DND-41 (cell line): ENCODE data around the gene STXBP4.

Experiments used
- ATAC-seq: fragments of 200-7000 bp; cut with Tn5 transposase; 3 replicates; pipeline ENCODE4 v1.9.1; 2021; ENCODE audit warnings: low read depth; ENCODE audit not compliant: insufficient read depth
- DNase-seq: peaks from one replicate; pipeline ENCODE4 v3.0.0-alpha.2; 2020
- H2AFZ ChIP-seq: 2 replicates; pipeline ENCODE4 v1.6.0; 2012; ENCODE audit warnings: low read depth, low read length
- H3K27ac ChIP-seq: 2 replicates; pipeline ENCODE4 v1.5.1; 2012; ENCODE audit warnings: low read length, inconsistent platforms
- H3K27me3 ChIP-seq: fragments of 200-600 bp; sonication (generic); 2 replicates; pipeline ENCODE4 v1.6.0; 2012; ENCODE audit warnings: low read length, mild to moderate bottlenecking, inconsistent platforms; ENCODE audit not compliant: insufficient read depth, poor library complexity
- H3K36me3 ChIP-seq: 2 replicates; pipeline ENCODE4 v1.5.1; 2012; ENCODE audit warnings: low read length, inconsistent platforms; ENCODE audit not compliant: insufficient read depth
- H3K4me1 ChIP-seq: 2 replicates; pipeline ENCODE4 v1.5.1; 2012; ENCODE audit warnings: mild to moderate bottlenecking, low read length; ENCODE audit not compliant: insufficient read depth
- H3K4me2 ChIP-seq: 2 replicates; pipeline ENCODE4 v1.6.0; 2012; ENCODE audit warnings: mild to moderate bottlenecking, moderate library complexity, low read length, inconsistent platforms; ENCODE audit not compliant: insufficient read depth
- H3K4me3 ChIP-seq, 2 experiments: fragments of 200-600 bp in 1 of 2; shearing (Covaris generic) in 1 of 2; 2 replicates each; pipeline ENCODE4 v1.5.1; 2012 to 2016; ENCODE audit warnings: inconsistent platforms in 2 of 2, low read length in 2 of 2, mild to moderate bottlenecking in 2 of 2, low read depth in 1 of 2, moderate library complexity in 1 of 2
- H3K79me2 ChIP-seq: 2 replicates; pipeline ENCODE4 v1.6.0; 2012; ENCODE audit warnings: low read length, inconsistent platforms; ENCODE audit not compliant: insufficient read depth
- H3K9ac ChIP-seq: 2 replicates; pipeline ENCODE4 v1.6.0; 2012; ENCODE audit warnings: low read depth, mild to moderate bottlenecking, inconsistent platforms, low read length, moderate library complexity
- H3K9me3 ChIP-seq: 2 replicates; pipeline ENCODE4 v1.5.1; 2012; ENCODE audit warnings: low read length, moderate library complexity, mild to moderate bottlenecking, inconsistent platforms; ENCODE audit not compliant: insufficient read depth, severe bottlenecking
- H4K20me1 ChIP-seq: 2 replicates; pipeline ENCODE4 v1.6.0; 2012; ENCODE audit warnings: low read length; ENCODE audit not compliant: insufficient read depth
- EZH2 ChIP-seq: IDR thresholded peaks from 3 replicates; pipeline ENCODE4 v1.6.1; 2012; ENCODE audit warnings: borderline replicate concordance, low read depth, mild to moderate bottlenecking, moderate library complexity, low read length, inconsistent platforms; ENCODE audit not compliant: severe bottlenecking
- TF ChIP-seq, protein P1 (sequence below): IDR thresholded peaks from 2 replicates; pipeline ENCODE4 v1.5.1; 2012; ENCODE audit warnings: borderline replicate concordance, low read length, moderate library complexity, mild to moderate bottlenecking; ENCODE audit not compliant: poor library complexity, severe bottlenecking; ENCODE audit errors: extremely low read depth

The STXBP4 gene

DNA sequence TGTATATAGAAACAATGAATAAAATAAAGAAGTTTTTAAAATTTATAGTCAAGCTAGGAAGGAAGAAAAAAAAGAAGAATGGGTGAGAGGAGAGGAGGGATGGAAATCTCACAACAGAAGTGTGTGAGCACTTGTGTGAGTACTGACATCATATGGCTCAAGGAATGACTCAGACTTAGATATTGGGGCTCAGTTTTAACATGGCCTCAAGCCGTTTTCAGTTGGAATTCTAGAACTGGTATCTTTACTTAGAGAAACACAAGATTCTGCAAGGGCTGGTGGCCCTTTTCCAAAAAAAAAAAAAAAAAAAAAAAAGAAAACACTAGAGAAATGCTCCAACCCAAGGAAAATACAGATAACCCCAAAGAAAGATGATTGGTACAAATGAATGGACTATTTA, 55.1 kb downstream of the STXBP4 start:
- Histone ChIP-seq H3K27me3 (no peaks in the 10 kb centered on the region), H3K79me2 (no peaks in the 10 kb centered on the region), H3K9ac (no peak overlapping the region), H3K9me3 (no peaks in the 10 kb centered on the region), H4K20me1 (no peaks in the 10 kb centered on the region), H3K4me3 (no peak overlapping the region), H3K4me1 (no peaks in the 10 kb centered on the region), H3K27ac (no peak overlapping the region), H3K4me2 (no peak overlapping the region), H3K36me3 (no peaks in the 10 kb centered on the region; the same call in 1 of the 2 replicates), H2AFZ (no peak overlapping the region)
- TF ChIP-seq, protein P1, sequence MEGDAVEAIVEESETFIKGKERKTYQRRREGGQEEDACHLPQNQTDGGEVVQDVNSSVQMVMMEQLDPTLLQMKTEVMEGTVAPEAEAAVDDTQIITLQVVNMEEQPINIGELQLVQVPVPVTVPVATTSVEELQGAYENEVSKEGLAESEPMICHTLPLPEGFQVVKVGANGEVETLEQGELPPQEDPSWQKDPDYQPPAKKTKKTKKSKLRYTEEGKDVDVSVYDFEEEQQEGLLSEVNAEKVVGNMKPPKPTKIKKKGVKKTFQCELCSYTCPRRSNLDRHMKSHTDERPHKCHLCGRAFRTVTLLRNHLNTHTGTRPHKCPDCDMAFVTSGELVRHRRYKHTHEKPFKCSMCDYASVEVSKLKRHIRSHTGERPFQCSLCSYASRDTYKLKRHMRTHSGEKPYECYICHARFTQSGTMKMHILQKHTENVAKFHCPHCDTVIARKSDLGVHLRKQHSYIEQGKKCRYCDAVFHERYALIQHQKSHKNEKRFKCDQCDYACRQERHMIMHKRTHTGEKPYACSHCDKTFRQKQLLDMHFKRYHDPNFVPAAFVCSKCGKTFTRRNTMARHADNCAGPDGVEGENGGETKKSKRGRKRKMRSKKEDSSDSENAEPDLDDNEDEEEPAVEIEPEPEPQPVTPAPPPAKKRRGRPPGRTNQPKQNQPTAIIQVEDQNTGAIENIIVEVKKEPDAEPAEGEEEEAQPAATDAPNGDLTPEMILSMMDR: no peak
- TF ChIP-seq EZH2: no peak
- no peak for DNase-seq
- no peak for ATAC-seq

DNA sequence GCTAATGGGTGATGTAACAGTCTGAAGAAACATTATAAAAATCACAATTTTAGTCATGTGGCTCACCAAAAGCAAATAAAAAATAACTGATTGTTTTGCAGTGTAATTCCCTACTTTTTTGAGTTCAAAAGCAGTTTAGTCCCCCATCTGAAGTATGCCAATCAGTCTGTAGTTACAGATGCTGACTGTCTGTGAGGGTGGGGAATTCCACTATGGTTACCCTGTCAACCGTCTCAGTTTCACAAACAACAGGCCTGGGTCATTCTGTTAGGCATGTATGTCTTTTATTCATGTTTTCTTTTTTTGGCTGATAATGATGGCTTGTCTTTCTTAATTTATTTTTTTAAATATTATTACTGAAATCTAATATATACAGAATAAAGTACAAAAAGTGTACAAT, 69.3 kb downstream of the STXBP4 start:
- H3K4me1 ChIP-seq: no peaks in the 10 kb centered on the region
- H3K27me3 ChIP-seq: no peaks in the 10 kb centered on the region
- no peak overlapping the region for H3K9ac ChIP-seq
- no peak overlapping the region for H3K4me2 ChIP-seq
- H3K79me2 ChIP-seq: no peaks in the 10 kb centered on the region
- no peaks in the 10 kb centered on the region for H3K9me3 ChIP-seq
- no peak for TF ChIP-seq EZH2
- H3K4me3 ChIP-seq: no peak overlapping the region
- no peaks in the 10 kb centered on the region for H4K20me1 ChIP-seq
- ATAC-seq (no peak), DNase-seq (no peak)
- no peak overlapping the region for H2AFZ ChIP-seq
- H3K27ac ChIP-seq: no peak overlapping the region
- H3K36me3 ChIP-seq: no peaks in the 10 kb centered on the region; the same call in 1 of the 2 replicates

DNA sequence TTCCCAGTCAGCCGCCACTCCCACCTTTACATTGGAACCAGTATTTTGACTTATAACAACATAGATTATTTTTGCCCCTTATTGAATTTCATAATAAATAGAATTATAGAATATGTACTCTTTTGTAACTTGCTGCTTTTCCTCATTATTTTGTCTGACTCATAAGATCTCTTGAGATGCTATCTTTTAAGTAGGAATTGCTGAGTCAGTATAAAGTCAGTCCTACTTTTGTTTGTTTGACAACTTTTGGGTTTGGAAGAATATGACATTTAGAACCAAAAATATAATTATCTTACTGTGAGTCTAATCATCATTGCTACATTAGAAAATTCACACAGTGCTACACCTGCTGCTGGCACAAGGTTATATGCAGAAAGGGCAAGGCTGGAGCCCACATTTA, 69.7 kb downstream of the STXBP4 start:
- H3K9me3 ChIP-seq: no peaks in the 10 kb centered on the region
- no peak overlapping the region for H2AFZ ChIP-seq
- TF ChIP-seq, protein P1: no peak
- TF ChIP-seq EZH2: no peak
- H4K20me1 ChIP-seq: no peaks in the 10 kb centered on the region
- no peak for ATAC-seq
- H3K4me1 ChIP-seq: no peaks in the 10 kb centered on the region
- no peak overlapping the region for H3K27ac ChIP-seq
- no peaks in the 10 kb centered on the region for H3K79me2 ChIP-seq
- no peaks in the 10 kb centered on the region; the same call in 1 of the 2 replicates for H3K36me3 ChIP-seq
- DNase-seq: no peak
- no peak overlapping the region for H3K4me2 ChIP-seq
- no peaks in the 10 kb centered on the region for H3K27me3 ChIP-seq
- no peak overlapping the region for H3K4me3 ChIP-seq
- H3K9ac ChIP-seq: no peak overlapping the region

DNA sequence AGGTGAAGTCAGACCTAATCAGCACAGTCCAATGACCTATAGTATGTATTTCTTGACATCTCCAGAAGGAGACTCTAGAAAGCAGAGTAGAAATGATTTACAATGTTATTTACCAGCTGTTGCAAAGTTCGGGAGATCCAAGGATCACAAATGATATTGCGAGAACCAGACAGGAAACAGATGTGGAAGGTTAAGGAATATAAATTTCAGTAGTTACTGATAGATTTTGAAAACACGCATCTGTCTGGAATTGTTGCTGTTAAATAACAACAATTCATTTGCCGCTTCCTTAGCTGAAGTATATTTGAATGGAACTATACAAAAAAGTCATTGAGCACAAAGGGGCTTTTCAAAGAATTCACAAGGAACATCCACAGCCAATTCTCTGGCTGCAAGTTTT, 72.0 kb downstream of the STXBP4 start:
- no peak overlapping the region for H2AFZ ChIP-seq
- ATAC-seq (no peak), DNase-seq (no peak)
- no peak overlapping the region for H3K9ac ChIP-seq
- no peaks in the 10 kb centered on the region for H3K79me2 ChIP-seq
- no peaks in the 10 kb centered on the region for H4K20me1 ChIP-seq
- H3K36me3 ChIP-seq: no peaks in the 10 kb centered on the region
- no peak overlapping the region for H3K27ac ChIP-seq
- no peaks in the 10 kb centered on the region for H3K4me1 ChIP-seq
- no peak overlapping the region for H3K4me2 ChIP-seq
- no peak for TF ChIP-seq EZH2
- TF ChIP-seq, protein P1: no peak
- no peaks in the 10 kb centered on the region for H3K27me3 ChIP-seq
- H3K9me3 ChIP-seq: no peaks in the 10 kb centered on the region
- H3K4me3 ChIP-seq: no peak overlapping the region
